Parathyroid adenoma (tissue), 2 donors: ENCODE results near the gene TC2N.

ENCODE experiments used
- H2AFZ ChIP-seq: fragments of 300-600 bp; sonication (generic); one replicate; pipeline ENCODE4 v1.7.0; 2017; ENCODE audit warnings: antibody characterized with exemption, mild to moderate bottlenecking
- H3K27ac ChIP-seq: fragments of 300-600 bp; sonication (generic); one replicate; pipeline ENCODE4 v1.7.0; 2017
- H3K27me3 ChIP-seq: fragments of 300-600 bp; sonication (generic); one replicate; pipeline ENCODE4 v1.7.0; 2017; ENCODE audit warnings: low read length; ENCODE audit not compliant: control insufficient read depth, insufficient read depth
- H3K36me3 ChIP-seq: fragments of 300-600 bp; sonication (generic); one replicate; pipeline ENCODE4 v1.7.0; 2017; ENCODE audit warnings: low read length; ENCODE audit not compliant: control insufficient read depth, insufficient read depth
- H3K4me1 ChIP-seq: fragments of 300-600 bp; sonication (generic); one replicate; pipeline ENCODE4 v1.7.0; 2017; ENCODE audit warnings: control low read depth
- H3K4me2 ChIP-seq: fragments of 300-600 bp; sonication (generic); one replicate; pipeline ENCODE4 v1.7.0; 2017; ENCODE audit warnings: low read length
- H3K4me3 ChIP-seq: fragments of 300-600 bp; sonication (generic); one replicate; pipeline ENCODE4 v1.7.0; 2017; ENCODE audit warnings: low read depth, low read length
- H3K79me2 ChIP-seq: fragments of 300-600 bp; sonication (generic); one replicate; pipeline ENCODE4 v1.7.0; 2017; ENCODE audit warnings: control low read depth
- H3K9ac ChIP-seq: fragments of 300-600 bp; sonication (generic); one replicate; pipeline ENCODE4 v1.7.0; 2017; ENCODE audit warnings: mild to moderate bottlenecking
- H3K9me3 ChIP-seq: fragments of 300-600 bp; sonication (generic); one replicate; pipeline ENCODE4 v1.7.0; 2017; ENCODE audit warnings: low read length; ENCODE audit not compliant: control insufficient read depth
- TF ChIP-seq, protein P1 (sequence below): fragments of 300-600 bp; sonication (generic); IDR thresholded peaks from one replicate; pipeline ENCODE4 v1.7.0; 2017; ENCODE audit warnings: antibody characterized with exemption, mild to moderate bottlenecking
- donor health status: primary hyperparathyroidism.

The TC2N gene

DNA sequence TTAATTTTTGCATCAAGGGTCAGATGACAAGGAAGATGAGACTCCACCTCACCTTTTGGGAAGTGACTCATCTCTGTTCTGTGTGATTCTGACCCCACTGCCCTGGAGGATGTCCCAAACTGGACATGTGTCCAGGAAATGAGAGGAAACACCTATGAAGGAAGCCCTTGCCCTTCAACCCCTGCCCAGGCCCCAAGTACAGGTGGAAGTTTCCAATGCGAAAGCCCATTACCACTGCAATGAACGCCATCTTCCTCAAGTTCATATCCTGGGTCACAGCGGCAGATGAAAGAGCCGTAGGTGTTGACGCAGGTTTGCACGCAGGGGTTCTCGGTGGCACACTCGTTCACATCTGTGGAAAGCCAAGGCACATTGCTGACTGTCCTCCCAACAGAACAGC, 19.6 kb upstream of the TC2N start:
- H3K9ac ChIP-seq: no peak overlapping the region
- no peak overlapping the region for H3K4me3 ChIP-seq
- H3K79me2 ChIP-seq: no peaks in the 10 kb centered on the region
- TF ChIP-seq, protein P1, sequence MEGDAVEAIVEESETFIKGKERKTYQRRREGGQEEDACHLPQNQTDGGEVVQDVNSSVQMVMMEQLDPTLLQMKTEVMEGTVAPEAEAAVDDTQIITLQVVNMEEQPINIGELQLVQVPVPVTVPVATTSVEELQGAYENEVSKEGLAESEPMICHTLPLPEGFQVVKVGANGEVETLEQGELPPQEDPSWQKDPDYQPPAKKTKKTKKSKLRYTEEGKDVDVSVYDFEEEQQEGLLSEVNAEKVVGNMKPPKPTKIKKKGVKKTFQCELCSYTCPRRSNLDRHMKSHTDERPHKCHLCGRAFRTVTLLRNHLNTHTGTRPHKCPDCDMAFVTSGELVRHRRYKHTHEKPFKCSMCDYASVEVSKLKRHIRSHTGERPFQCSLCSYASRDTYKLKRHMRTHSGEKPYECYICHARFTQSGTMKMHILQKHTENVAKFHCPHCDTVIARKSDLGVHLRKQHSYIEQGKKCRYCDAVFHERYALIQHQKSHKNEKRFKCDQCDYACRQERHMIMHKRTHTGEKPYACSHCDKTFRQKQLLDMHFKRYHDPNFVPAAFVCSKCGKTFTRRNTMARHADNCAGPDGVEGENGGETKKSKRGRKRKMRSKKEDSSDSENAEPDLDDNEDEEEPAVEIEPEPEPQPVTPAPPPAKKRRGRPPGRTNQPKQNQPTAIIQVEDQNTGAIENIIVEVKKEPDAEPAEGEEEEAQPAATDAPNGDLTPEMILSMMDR: no peak
- H2AFZ ChIP-seq: no peak overlapping the region
- H3K4me2 ChIP-seq: no peak overlapping the region
- H3K9me3 ChIP-seq: no peaks in the 10 kb centered on the region
- no peak overlapping the region for H3K27ac ChIP-seq
- no peaks in the 10 kb centered on the region for H3K36me3 ChIP-seq
- H3K4me1 ChIP-seq: peaks cover 14% of the 10 kb centered on the region
- H3K27me3 ChIP-seq: no peaks in the 10 kb centered on the region

DNA sequence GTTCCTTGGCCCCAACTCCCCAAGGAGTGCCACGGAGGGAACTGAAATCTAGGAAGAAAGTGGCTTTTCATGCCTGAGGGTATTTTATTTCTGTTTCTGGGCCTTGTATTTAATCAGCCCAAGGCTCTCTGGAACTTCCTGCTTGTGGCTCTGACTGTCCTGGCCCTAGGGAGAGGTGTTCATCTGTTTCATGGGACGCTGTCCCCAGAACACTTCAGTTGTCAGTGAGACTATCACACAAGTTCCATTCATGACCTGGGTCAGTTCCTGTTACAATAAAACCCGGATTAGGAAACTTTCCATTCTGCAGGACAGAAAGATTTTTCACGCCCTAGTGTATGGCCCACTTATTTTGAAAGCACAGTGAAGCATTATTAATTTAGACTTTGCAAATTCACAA, 18.5 kb upstream of the TC2N start:
- Histone ChIP-seq H3K9ac (no peak overlapping the region), H3K4me3 (no peak overlapping the region), H3K4me1 (peaks cover 14% of the 10 kb centered on the region), H3K27me3 (no peaks in the 10 kb centered on the region), H2AFZ (no peak overlapping the region), H3K9me3 (no peaks in the 10 kb centered on the region), H3K79me2 (no peaks in the 10 kb centered on the region), H3K36me3 (no peaks in the 10 kb centered on the region), H3K4me2 (no peak overlapping the region), H3K27ac (no peak overlapping the region)
- TF ChIP-seq, protein P1: no peak

DNA sequence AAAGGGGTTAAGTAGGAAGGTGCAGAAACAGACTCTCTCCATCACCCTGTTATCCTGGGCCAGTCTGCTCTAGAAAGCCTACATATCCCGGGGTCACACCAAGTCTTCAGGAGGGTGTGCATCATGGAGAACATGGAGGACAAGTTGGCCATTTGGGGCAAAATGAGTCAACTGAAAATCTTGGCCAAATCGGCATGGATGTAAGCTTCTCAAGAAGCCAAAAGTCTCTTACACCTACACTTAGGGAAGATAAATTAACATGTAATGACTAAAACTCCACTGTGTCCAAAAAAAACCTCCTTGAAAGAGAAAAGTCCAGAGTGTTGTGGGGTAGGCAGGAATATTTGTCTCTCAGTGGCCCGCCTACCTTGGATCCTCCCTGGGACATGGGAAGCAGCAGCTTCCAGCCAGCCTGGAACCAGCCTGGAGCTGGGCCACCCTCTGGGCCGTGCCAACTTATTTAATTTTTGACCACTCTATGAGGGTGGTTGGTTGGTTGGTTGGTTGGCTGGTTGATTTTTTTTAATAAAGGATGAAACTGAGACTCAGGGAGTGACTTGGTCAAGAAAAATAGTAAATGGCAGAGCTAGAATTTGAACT, 17.9 kb upstream of the TC2N start:
- H3K9ac ChIP-seq: no peak overlapping the region
- no peaks in the 10 kb centered on the region for H3K9me3 ChIP-seq
- no peaks in the 10 kb centered on the region for H3K79me2 ChIP-seq
- H3K4me3 ChIP-seq: no peak overlapping the region
- no peaks in the 10 kb centered on the region for H3K36me3 ChIP-seq
- TF ChIP-seq, protein P1: no peak
- H3K4me2 ChIP-seq: no peak overlapping the region
- no peak overlapping the region for H3K27ac ChIP-seq
- H2AFZ ChIP-seq: no peak overlapping the region
- H3K27me3 ChIP-seq: no peaks in the 10 kb centered on the region
- peaks cover 14% of the 10 kb centered on the region for H3K4me1 ChIP-seq

DNA sequence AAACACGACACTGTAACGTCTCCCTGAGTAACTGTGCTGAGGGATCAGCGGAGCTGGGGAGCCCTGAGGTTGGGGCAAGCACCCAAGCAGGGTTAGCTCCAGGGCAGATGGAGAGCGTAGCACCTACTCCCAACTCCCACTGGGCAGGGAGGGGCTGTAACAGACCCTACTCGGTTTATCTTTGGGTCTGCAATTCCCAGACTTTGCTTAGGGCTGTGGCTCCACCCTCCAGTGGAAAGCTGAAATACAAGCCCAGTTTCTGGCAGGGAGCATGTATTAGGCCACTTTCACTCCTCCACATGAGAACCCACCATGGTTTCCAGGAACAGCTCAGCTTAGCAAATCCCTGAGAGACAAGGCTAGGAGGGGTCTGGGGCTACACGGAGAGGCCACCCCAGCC, 17.3 kb upstream of the TC2N start:
- H3K9me3 ChIP-seq: no peaks in the 10 kb centered on the region
- H3K4me3 ChIP-seq: no peak overlapping the region
- no peak overlapping the region for H3K27ac ChIP-seq
- no peaks in the 10 kb centered on the region for H3K36me3 ChIP-seq
- no peak overlapping the region for H3K4me2 ChIP-seq
- H3K4me1 ChIP-seq: peaks cover 8% of the 10 kb centered on the region
- H2AFZ ChIP-seq: no peak overlapping the region
- TF ChIP-seq, protein P1: no peak
- H3K9ac ChIP-seq: no peak overlapping the region
- no peaks in the 10 kb centered on the region for H3K79me2 ChIP-seq
- H3K27me3 ChIP-seq: no peaks in the 10 kb centered on the region

DNA sequence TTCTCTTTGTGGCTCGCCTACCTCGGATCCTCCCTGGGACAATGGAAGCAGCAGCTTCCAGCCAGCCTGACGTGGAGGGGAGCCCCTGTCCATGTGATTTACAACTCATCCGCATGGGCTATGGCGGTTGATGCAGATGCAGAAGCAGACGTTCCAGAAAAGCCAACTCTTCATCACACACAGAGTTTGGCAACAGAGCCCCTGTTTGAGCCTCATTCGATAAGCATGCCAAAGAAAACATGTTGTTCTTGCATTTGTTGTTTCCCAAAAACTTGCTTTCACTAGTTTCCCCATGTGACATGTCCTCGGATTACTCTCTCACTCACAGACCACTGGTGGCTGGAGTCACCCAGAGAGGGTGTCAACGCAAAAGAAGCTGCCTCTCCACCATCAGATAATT, 16.4 kb upstream of the TC2N start:
- Histone ChIP-seq H3K27me3 (no peaks in the 10 kb centered on the region), H3K79me2 (no peaks in the 10 kb centered on the region), H3K4me3 (no peak overlapping the region), H3K4me1 (no peaks in the 10 kb centered on the region), H3K4me2 (no peak overlapping the region), H3K36me3 (no peaks in the 10 kb centered on the region), H3K9me3 (no peaks in the 10 kb centered on the region), H3K9ac (no peak overlapping the region), H2AFZ (no peak overlapping the region), H3K27ac (no peak overlapping the region)
- TF ChIP-seq, protein P1: no peak
